Thyroid gland (tissue), 4 donors: ENCODE results near the gene SSTR4. TPM values are rescaled to one million over a fixed set of nuclear protein-coding genes. Genes with fewer than 3 reads are reported as not detected.

Experiments
- DNase-seq, 2 donors: peaks; one replicate each; pipeline ENCODE4 v3.0.0-alpha.2; 2019
- H3K27ac ChIP-seq, 3 donors: fragments of 200-600 bp; sonication (generic); 1 replicate in 2 of 3; 2 replicates in 1 of 3; pipeline ENCODE4 v1.5.1; 2016 to 2019; ENCODE audit warnings: mild to moderate bottlenecking in 1 of 3, moderate library complexity in 1 of 3
- H3K27me3 ChIP-seq: fragments of 200-600 bp; sonication (generic); one replicate; pipeline ENCODE4 v1.5.1; 2019
- H3K36me3 ChIP-seq, 2 donors: fragments of 200-600 bp; sonication (generic); one replicate each; pipeline ENCODE4 v1.5.1; 2016 to 2019
- H3K4me1 ChIP-seq, 2 donors: fragments of 200-600 bp; sonication (generic); one replicate each; pipeline ENCODE4 v1.5.1; 2017 to 2019
- H3K4me3 ChIP-seq, 3 donors: fragments of 200-600 bp; sonication (generic); replicated peaks in 1 of 3; 1 replicate in 2 of 3; 2 replicates in 1 of 3; pipeline ENCODE4 v1.5.1; 2016; ENCODE audit warnings: mild to moderate bottlenecking in 1 of 3
- H3K9me3 ChIP-seq: fragments of 200-600 bp; sonication (generic); one replicate; pipeline ENCODE4 v1.5.1; 2017
- CTCF ChIP-seq, 6 experiments: fragments of 200-600 bp in 3 of 6; fragments of 450-650 bp in 3 of 6; sonication (generic) in 3 of 6; IDR thresholded peaks; one replicate each; pipeline ENCODE4 v1.5.1; 2016 to 2019; ENCODE audit warnings: antibody characterized with exemption in 6 of 6, mild to moderate bottlenecking in 2 of 6, inconsistent platforms in 1 of 6, moderate library complexity in 1 of 6
- POLR2A ChIP-seq, 2 donors: fragments of 450-650 bp; IDR thresholded peaks; one replicate each; pipeline ENCODE4 v1.6.1; 2017; ENCODE audit warnings: antibody characterized with exemption in 2 of 2, mild to moderate bottlenecking in 2 of 2, moderate library complexity in 1 of 2
- WGBS, 2 donors: methylation state at CpG; one replicate each; pipeline ENCODE4 v1.1.5; 2017; 5-methylcytosine and 5-hydroxymethylcytosine counted together
- intact Hi-C: fragments of 100-400 bp; cut with DNase I; formaldehyde crosslinking; loops from one replicate; pipeline ENCODE4 v1.15.1; 2023
- total RNA-seq, 4 donors: library from RNA; depleted of rRNA; stranded (reverse); fragments of >200 nt; gene quantifications; one replicate each; pipeline ENCODE4 v1.2.3, GENCODE V29; 2016

The SSTR4 gene
- total RNA-seq, 4 donors from 2014 or later = not detected

- no peaks in the 10 kb centered on the region for H3K9me3 ChIP-seq
- H3K27ac ChIP-seq = no peak overlapping the region
- TF ChIP-seq CTCF (IDR thresholded peaks at IDR 0.05) (no peak), POLR2A (IDR thresholded peaks at IDR 0.05) (no peak)
- no peaks in the 10 kb centered on the region for H3K27me3 ChIP-seq
- DNase-seq = no peak
- intact Hi-C loops = loop anchor here (10.0 kb wide), 1 partner anchor 338 kb away; no protein-coding TSS in a partner anchor
- H3K4me1 ChIP-seq = peaks cover 0 to 13% of the 10 kb centered on the region in 2 donors
- 69 to 81% methylated on average over 5 of the region's 5 CpGs for WGBS, 2 donors
- no peak overlapping the region for H3K4me3 ChIP-seq
- H3K36me3 ChIP-seq = no peaks in the 10 kb centered on the region
Measured at GRCh38 chr20:23032750-23033078, 2.4 kb upstream of the SSTR4 start.

GRCh38 chr20:23033918-23034317 lies 1.2 kb upstream of the SSTR4 start:
- 100% methylated on average over 2 to 4 of the region's 4 CpGs for WGBS, 2 donors
- H3K27ac ChIP-seq = no peak overlapping the region
- no peaks in the 10 kb centered on the region for H3K36me3 ChIP-seq
- DNase-seq = no peak
- H3K4me1 ChIP-seq = peaks cover 0 to 13% of the 10 kb centered on the region in 2 donors
- H3K4me3 ChIP-seq = no peak overlapping the region
- H3K27me3 ChIP-seq = no peaks in the 10 kb centered on the region
- intact Hi-C loops = loop anchor here (10.0 kb wide), 1 partner anchor 339 kb away; no protein-coding TSS in a partner anchor
- no peaks in the 10 kb centered on the region for H3K9me3 ChIP-seq
- TF ChIP-seq CTCF (IDR thresholded peaks at IDR 0.05) = no peak
- no peak for TF ChIP-seq POLR2A (IDR thresholded peaks at IDR 0.05)

- no peak for DNase-seq
- no peaks in the 10 kb centered on the region for H3K27me3 ChIP-seq
- TF ChIP-seq POLR2A (IDR thresholded peaks at IDR 0.05) = no peak
- no peak for TF ChIP-seq CTCF (IDR thresholded peaks at IDR 0.05)
Measured at GRCh38 chr20:23035731-23036130, 619 bp downstream of the SSTR4 start.

GRCh38 chr20:23036371-23036770 lies 1.3 kb downstream of the SSTR4 start:
- no peak for DNase-seq
- no peaks in the 10 kb centered on the region for H3K27me3 ChIP-seq
- no peaks in the 10 kb centered on the region for H3K36me3 ChIP-seq

More at GRCh38 chr20:23035731-23036130, 619 bp downstream of the SSTR4 start:
- Histone ChIP-seq H3K36me3 (no peaks in the 10 kb centered on the region), H3K4me3 (no peak overlapping the region), H3K4me1 (peaks cover 0 to 13% of the 10 kb centered on the region in 2 donors), H3K27ac (no peak overlapping the region), H3K9me3 (no peaks in the 10 kb centered on the region)
- 93 to 95% methylated on average over 41 of the region's 41 CpGs for WGBS, 2 donors
- intact Hi-C loops = loop anchor here (10.0 kb wide), 1 partner anchor 341 kb away; no protein-coding TSS in a partner anchor

More at GRCh38 chr20:23036371-23036770, 1.3 kb downstream of the SSTR4 start:
- no peak overlapping the region for H3K4me3 ChIP-seq
- no peak for TF ChIP-seq POLR2A (IDR thresholded peaks at IDR 0.05)
- TF ChIP-seq CTCF (IDR thresholded peaks at IDR 0.05) = no peak
- H3K9me3 ChIP-seq = no peaks in the 10 kb centered on the region
- intact Hi-C loops = loop anchor here (10.0 kb wide), 1 partner anchor 342 kb away; no protein-coding TSS in a partner anchor
- H3K27ac ChIP-seq = no peak overlapping the region
- 91 to 97% methylated on average over 11 of the region's 11 CpGs for WGBS, 2 donors
- peaks cover 0 to 13% of the 10 kb centered on the region in 2 donors for H3K4me1 ChIP-seq
